ENCODE measurements around the gene ATP8B1.

DNA sequence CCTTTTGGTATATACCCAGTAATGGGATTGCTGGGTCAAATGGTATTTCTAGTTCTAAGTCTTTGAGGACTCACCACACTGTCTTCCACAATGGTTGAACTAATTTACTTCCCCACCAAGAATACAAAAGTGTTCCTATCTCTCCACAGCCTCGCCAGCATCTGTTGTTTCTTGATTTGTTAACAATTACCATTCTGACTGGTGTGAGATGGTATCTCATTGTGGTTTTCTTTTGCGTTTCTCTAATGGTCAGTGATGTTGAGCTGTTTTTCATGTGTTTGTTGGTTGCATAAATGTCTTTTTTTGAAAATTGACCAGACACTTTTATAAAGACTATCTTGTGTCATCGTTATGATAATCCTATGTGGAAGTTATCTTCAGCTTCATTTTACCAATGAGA lies 16.0 kb upstream of the ATP8B1 start:
- TF ChIP-seq, protein P1, sequence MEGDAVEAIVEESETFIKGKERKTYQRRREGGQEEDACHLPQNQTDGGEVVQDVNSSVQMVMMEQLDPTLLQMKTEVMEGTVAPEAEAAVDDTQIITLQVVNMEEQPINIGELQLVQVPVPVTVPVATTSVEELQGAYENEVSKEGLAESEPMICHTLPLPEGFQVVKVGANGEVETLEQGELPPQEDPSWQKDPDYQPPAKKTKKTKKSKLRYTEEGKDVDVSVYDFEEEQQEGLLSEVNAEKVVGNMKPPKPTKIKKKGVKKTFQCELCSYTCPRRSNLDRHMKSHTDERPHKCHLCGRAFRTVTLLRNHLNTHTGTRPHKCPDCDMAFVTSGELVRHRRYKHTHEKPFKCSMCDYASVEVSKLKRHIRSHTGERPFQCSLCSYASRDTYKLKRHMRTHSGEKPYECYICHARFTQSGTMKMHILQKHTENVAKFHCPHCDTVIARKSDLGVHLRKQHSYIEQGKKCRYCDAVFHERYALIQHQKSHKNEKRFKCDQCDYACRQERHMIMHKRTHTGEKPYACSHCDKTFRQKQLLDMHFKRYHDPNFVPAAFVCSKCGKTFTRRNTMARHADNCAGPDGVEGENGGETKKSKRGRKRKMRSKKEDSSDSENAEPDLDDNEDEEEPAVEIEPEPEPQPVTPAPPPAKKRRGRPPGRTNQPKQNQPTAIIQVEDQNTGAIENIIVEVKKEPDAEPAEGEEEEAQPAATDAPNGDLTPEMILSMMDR (conservative IDR thresholded peaks at IDR 0.05 in 1 of 2, IDR thresholded peaks at IDR 0.05 in 1 of 2; ENCODE audit: extremely low read depth in 1 of 2, insufficient read depth in 1 of 2, low read depth in 1 of 2, low read length in 2 of 2) = no peak
- TF ChIP-seq EZH2 (IDR thresholded peaks at IDR 0.05; ENCODE audit: borderline replicate concordance, low read length) = no peak
